Tibial nerve (tissue), 4 donors: Measurements from ENCODE around the gene ANO6. TPM values are rescaled to one million over a fixed set of nuclear protein-coding genes. Genes with fewer than 3 reads are reported as not detected.

Experiments used
- DNase-seq, 2 donors: peaks; one replicate each; pipeline ENCODE4 v3.0.0-alpha.2; 2019; ENCODE audit warnings: low spot score in 2 of 2
- H3K27ac ChIP-seq, 4 donors: fragments of 200-600 bp; sonication (generic) in 3 of 4; one replicate each; pipeline ENCODE4 v1.5.1; 2017 to 2019; ENCODE audit warnings: mild to moderate bottlenecking in 1 of 4
- H3K27me3 ChIP-seq, 2 donors: fragments of 200-600 bp; sonication (generic) in 1 of 2; one replicate each; pipeline versions ENCODE4 v1.5.1 to v1.6.0; 2017 to 2019
- H3K36me3 ChIP-seq, 3 donors: fragments of 200-600 bp; sonication (generic); one replicate each; pipeline ENCODE4 v1.5.1; 2018 to 2019
- H3K4me1 ChIP-seq, 4 donors: fragments of 200-600 bp; sonication (generic) in 3 of 4; one replicate each; pipeline ENCODE4 v1.5.1; 2017 to 2019
- H3K4me3 ChIP-seq, 4 donors: fragments of 200-600 bp; sonication (generic) in 3 of 4; one replicate each; pipeline ENCODE4 v1.5.1; 2017 to 2019; ENCODE audit warnings: mild to moderate bottlenecking in 1 of 4, moderate library complexity in 1 of 4
- H3K9me3 ChIP-seq, 4 donors: fragments of 200-600 bp; sonication (generic) in 3 of 4; one replicate each; pipeline ENCODE4 v1.5.1; 2017 to 2019
- CTCF ChIP-seq, 5 experiments: fragments of 200-600 bp in 3 of 5; fragments of 450-650 bp in 2 of 5; sonication (generic) in 3 of 5; IDR thresholded peaks; one replicate each; pipeline ENCODE4 v1.5.1; 2016 to 2019; ENCODE audit warnings: antibody characterized with exemption in 5 of 5, mild to moderate bottlenecking in 3 of 5, moderate library complexity in 2 of 5
- EP300 ChIP-seq, 2 donors: sonication (generic); formaldehyde crosslinking; IDR thresholded peaks; one replicate each; pipeline ENCODE4 v1.6.1; 2017; ENCODE audit warnings: antibody characterized with exemption in 2 of 2, mild to moderate bottlenecking in 1 of 2
- POLR2A ChIP-seq, 2 donors: fragments of 450-650 bp; IDR thresholded peaks; one replicate each; pipeline ENCODE4 v1.6.1; 2017; ENCODE audit warnings: antibody characterized with exemption in 2 of 2, mild to moderate bottlenecking in 2 of 2, moderate library complexity in 2 of 2
- WGBS, 2 donors: methylation state at CpG; one replicate each; pipeline ENCODE4 v1.1.5; 2018; 5-methylcytosine and 5-hydroxymethylcytosine counted together
- total RNA-seq, 4 donors: library from RNA; depleted of rRNA; stranded (reverse); fragments of >200 nt; gene quantifications; one replicate each; pipeline ENCODE4 v1.1.0, GENCODE V29; 2016

ANO6 gene
- total RNA-seq, 4 donors from 2014 or later: 44.1 to 52.2 (median 45.3) TPM

GRCh38 chr12:45342171-45342570, 126.3 kb downstream of the ANO6 start:
- H3K27ac ChIP-seq: no peak overlapping the region
- peaks cover 0 to 10% (median 0%) of the 10 kb centered on the region in 3 donors for H3K36me3 ChIP-seq
- TF ChIP-seq POLR2A (IDR thresholded peaks at IDR 0.05) (no peak), CTCF (IDR thresholded peaks at IDR 0.05) (no peak), EP300 (IDR thresholded peaks at IDR 0.05) (no peak)
- no peaks in the 10 kb centered on the region for H3K9me3 ChIP-seq
- DNase-seq: no peak
- 82 to 84% methylated on average over 3 of the region's 3 CpGs for WGBS, 2 donors
- peaks cover 0 to 4% (median 0%) of the 10 kb centered on the region in 4 donors for H3K4me1 ChIP-seq
- no peaks in the 10 kb centered on the region for H3K27me3 ChIP-seq
- H3K4me3 ChIP-seq: no peak overlapping the region

GRCh38 chr12:45342848-45343247, 127.0 kb downstream of the ANO6 start:
- Histone ChIP-seq H3K4me3 (no peak overlapping the region), H3K36me3 (peaks cover 0 to 11% (median 0%) of the 10 kb centered on the region in 3 donors), H3K27ac (no peak overlapping the region), H3K27me3 (no peaks in the 10 kb centered on the region), H3K9me3 (no peaks in the 10 kb centered on the region), H3K4me1 (peaks cover 0 to 4% (median 0%) of the 10 kb centered on the region in 4 donors)
- WGBS, 2 donors: 95 to 100% methylated on average over 2 of the region's 2 CpGs
- DNase-seq: no peak
- no peak for TF ChIP-seq POLR2A (IDR thresholded peaks at IDR 0.05)
- no peak for TF ChIP-seq EP300 (IDR thresholded peaks at IDR 0.05)
- TF ChIP-seq CTCF (IDR thresholded peaks at IDR 0.05): no peak

- no peak overlapping the region for H3K27ac ChIP-seq
- no peak overlapping the region for H3K4me3 ChIP-seq
- no peak for TF ChIP-seq EP300 (IDR thresholded peaks at IDR 0.05)
- TF ChIP-seq POLR2A (IDR thresholded peaks at IDR 0.05): no peak
- no peak for TF ChIP-seq CTCF (IDR thresholded peaks at IDR 0.05)
- H3K36me3 ChIP-seq: peaks cover 0 to 16% (median 0%) of the 10 kb centered on the region in 3 donors
- H3K9me3 ChIP-seq: no peaks in the 10 kb centered on the region
- H3K4me1 ChIP-seq: no peaks in the 10 kb centered on the region
- no peaks in the 10 kb centered on the region for H3K27me3 ChIP-seq
- no peak for DNase-seq
- WGBS, 2 donors: 94 to 96% methylated on average over 6 of the region's 6 CpGs
Observed at GRCh38 chr12:45343269-45344051, 127.6 kb downstream of the ANO6 start.

- Histone ChIP-seq H3K4me3 (no peak overlapping the region), H3K27me3 (no peaks in the 10 kb centered on the region), H3K4me1 (no peaks in the 10 kb centered on the region), H3K36me3 (peaks cover 0 to 46% (median 0%) of the 10 kb centered on the region in 3 donors), H3K9me3 (no peaks in the 10 kb centered on the region), H3K27ac (no peak overlapping the region)
- no peak for TF ChIP-seq CTCF (IDR thresholded peaks at IDR 0.05)
- no peak for TF ChIP-seq EP300 (IDR thresholded peaks at IDR 0.05)
- no peak for TF ChIP-seq POLR2A (IDR thresholded peaks at IDR 0.05)
- no peak for DNase-seq
- 91 to 92% methylated on average over 2 of the region's 2 CpGs for WGBS, 2 donors
Observed at GRCh38 chr12:45348311-45348710, 132.4 kb downstream of the ANO6 start.

- H3K36me3 ChIP-seq: peaks cover 0 to 43% (median 0%) of the 10 kb centered on the region in 3 donors
- TF ChIP-seq EP300 (IDR thresholded peaks at IDR 0.05) (no peak), CTCF (IDR thresholded peaks at IDR 0.05) (no peak), POLR2A (IDR thresholded peaks at IDR 0.05) (no peak)
- H3K27me3 ChIP-seq: no peaks in the 10 kb centered on the region
- DNase-seq: no peak
- WGBS, 2 donors: 77 to 83% methylated on average over 1 of the region's 1 CpG
- no peak overlapping the region for H3K27ac ChIP-seq
- H3K9me3 ChIP-seq: no peaks in the 10 kb centered on the region
- H3K4me1 ChIP-seq: no peaks in the 10 kb centered on the region
- no peak overlapping the region for H3K4me3 ChIP-seq
Observed at GRCh38 chr12:45348986-45349385, 133.1 kb downstream of the ANO6 start.
